HepG2 (cell line): ENCODE data around the gene ZNF839. TPM values are rescaled to one million over a fixed set of nuclear protein-coding genes. Genes with fewer than 3 reads are reported as not detected.

Source experiments
- ATAC-seq: fragments of 200-7000 bp; cut with Tn5 transposase; 3 replicates; pipeline ENCODE4 v1.9.1; 2020; ENCODE audit warnings: mild to moderate bottlenecking, moderate library complexity
- BruUV-seq: library from RNA; stranded (reverse); fragments of 400-500 nt; replicated peaks from 2 replicates; lab custom pipeline; 2021; lab: Mats Ljungman, UMichigan
- CTCF ChIA-PET: fragments of 300-600 bp; formaldehyde crosslinking; extraction: SDS; loops from one replicate; lab custom pipeline; 2021; ENCODE audit warnings: low total read pairs, inconsistent platforms, low intra/inter-chr PET ratio; lab: Yijun Ruan, JAX
- POLR2A ChIA-PET: fragments of 350-600 bp; sonication (Branson Sonifier 250); formaldehyde crosslinking; loops from one replicate; lab custom pipeline; 2020; ENCODE audit warnings: antibody characterized with exemption, inconsistent platforms; lab: Yijun Ruan, JAX
- DNase-seq: peaks from one replicate; pipeline ENCODE4 v3.0.0-alpha.2; 2015; ENCODE audit warnings: low spot score
- FAIRE-seq: peaks from 3 replicates; lab custom pipeline; 2011; peaks lifted over from hg19 to GRCh38; lab: Jason Lieb, UNC
- H2AFZ ChIP-seq: one replicate; pipeline ENCODE4 v1.6.1; 2011; ENCODE audit warnings: low read length, inconsistent platforms
- H3K27ac ChIP-seq: fragments of 300-600 bp; 3 replicates; pipeline ENCODE4 v1.8.0; 2011; ENCODE audit warnings: mixed run types, mild to moderate bottlenecking, mixed read lengths, low read length, inconsistent platforms; ENCODE audit not compliant: insufficient read depth; ENCODE audit errors: extremely low read length
- H3K27me3 ChIP-seq, 2 experiments: fragments of 200-600 bp in 1 of 2; 2 replicates in 1 of 2; 3 replicates in 1 of 2; pipeline versions ENCODE4 v1.6.0 to v1.8.0; 2011; ENCODE audit warnings: low read length in 2 of 2, mild to moderate bottlenecking in 2 of 2, moderate library complexity in 2 of 2, inconsistent platforms in 1 of 2; ENCODE audit not compliant: insufficient read depth in 2 of 2, control insufficient read depth in 1 of 2
- H3K36me3 ChIP-seq, 2 experiments: fragments of 200-600 bp in 1 of 2; replicated peaks in 1 of 2; 2 replicates in 1 of 2; 3 replicates in 1 of 2; pipeline versions ENCODE4 v1.5.1 to v1.8.0; 2011; ENCODE audit warnings: low read length in 2 of 2, inconsistent platforms in 1 of 2; ENCODE audit not compliant: insufficient read depth in 2 of 2, control insufficient read depth in 1 of 2
- H3K4me1 ChIP-seq: 2 replicates; pipeline ENCODE4 v1.5.1; 2012; ENCODE audit warnings: low read length, inconsistent platforms; ENCODE audit not compliant: insufficient read depth
- H3K4me2 ChIP-seq: 2 replicates; pipeline ENCODE4 v1.6.0; 2011; ENCODE audit warnings: low read depth, low read length, inconsistent platforms
- H3K4me3 ChIP-seq, 3 experiments: fragments of 200-600 bp in 1 of 3; sonication (generic), shearing (Covaris generic) in 1 of 3; replicated peaks in 1 of 3; 2 replicates each; pipeline ENCODE4 v1.5.1; 2011 to 2016; ENCODE audit warnings: low read length in 3 of 3, inconsistent platforms in 2 of 3, low read depth in 2 of 3, mild to moderate bottlenecking in 2 of 3, control low read depth in 1 of 3, mixed read lengths in 1 of 3; ENCODE audit not compliant: insufficient read depth in 1 of 3
- H3K79me2 ChIP-seq: one replicate; pipeline ENCODE4 v1.6.1; 2011; ENCODE audit warnings: low read length, inconsistent platforms; ENCODE audit not compliant: insufficient read depth
- H3K9ac ChIP-seq: 2 replicates; pipeline ENCODE4 v1.6.0; 2011; ENCODE audit warnings: mild to moderate bottlenecking, low read depth, low read length, inconsistent platforms; ENCODE audit not compliant: insufficient read depth
- H3K9me3 ChIP-seq: 2 replicates; pipeline ENCODE4 v1.5.1; 2012; ENCODE audit warnings: mild to moderate bottlenecking, low read length
- H4K20me1 ChIP-seq: 2 replicates; pipeline ENCODE4 v1.6.0; 2011; ENCODE audit warnings: inconsistent platforms, mild to moderate bottlenecking, low read length, moderate library complexity; ENCODE audit not compliant: insufficient read depth
- EEA1 ChIP-seq: sonication (generic); formaldehyde crosslinking; IDR thresholded peaks from 2 replicates; pipeline ENCODE4 v1.5.1; 2020; ENCODE audit warnings: mild to moderate bottlenecking, missing genetic modification reagents, borderline replicate concordance
- GPBP1L1 ChIP-seq: sonication (generic); formaldehyde crosslinking; IDR thresholded peaks from 2 replicates; pipeline ENCODE4 v1.5.0; 2020; ENCODE audit warnings: mild to moderate bottlenecking, missing genetic modification reagents
- MATR3 ChIP-seq: sonication (generic); formaldehyde crosslinking; IDR thresholded peaks from 2 replicates; pipeline ENCODE4 v1.4.0; 2020; ENCODE audit warnings: missing genetic modification reagents
- RCOR2 ChIP-seq: IDR thresholded peaks from 2 replicates; pipeline ENCODE4 v1.6.1; 2016; ENCODE audit warnings: missing biosample characterization, missing genetic modification reagents
- SRSF4 ChIP-seq: fragments of 200-400 bp; formaldehyde crosslinking; IDR thresholded peaks from one replicate; pipeline ENCODE4 v1.6.1; 2018; ENCODE audit warnings: mild to moderate bottlenecking, low read depth, low read length, moderate library complexity; ENCODE audit not compliant: poor library complexity, severe bottlenecking
- ZFP82 ChIP-seq: sonication (generic); formaldehyde crosslinking; IDR thresholded peaks from 2 replicates; pipeline ENCODE4 v1.5.1; 2020; ENCODE audit warnings: mild to moderate bottlenecking, missing genetic modification reagents, borderline replicate concordance
- ZNF331 ChIP-seq: sonication (generic); formaldehyde crosslinking; IDR thresholded peaks from 2 replicates; pipeline ENCODE4 v1.4.0; 2020; ENCODE audit warnings: missing genetic modification reagents
- ZNF484 ChIP-seq: sonication (generic); formaldehyde crosslinking; IDR thresholded peaks from 2 replicates; pipeline ENCODE4 v1.5.1; 2020; ENCODE audit warnings: mild to moderate bottlenecking, low read depth, missing genetic modification reagents, borderline replicate concordance
- WGBS: methylation state at CpG from one replicate; pipeline ENCODE4 v1.1.6; 2017; ENCODE audit warnings: low lambda C conversion rate; 5-methylcytosine and 5-hydroxymethylcytosine counted together
- in situ Hi-C: cut with HindIII; loops from 2 replicates; pipeline ENCODE4 v1.10.0; 2017; ENCODE audit warnings: low pct_unique_long_range_greater_than_20kb; ENCODE audit not compliant: extremely low pct_ligation_motif_present
- intact Hi-C: fragments of 100-400 bp; cut with micrococcal nuclease; formaldehyde crosslinking; loops from one replicate; pipeline ENCODE4 v1.10.0; 2022; ENCODE audit not compliant: unreplicated experiment
- polyA plus RNA-seq, 8 experiments: library from polyadenylated mRNA; depleted of rRNA in 3 of 8; stranded (reverse) in 7 of 8; unstranded in 1 of 8; fragments of >200 nt; fragmentation: Illumina TruSeq in 4 of 8; extraction: Trizol in 4 of 8; gene quantifications; 2 replicates each; pipeline versions ENCODE4 v1.2.1 to v1.2.3, GENCODE V29; 2011 to 2016; ENCODE audit warnings: low read depth in 4 of 8, missing spikeins in 1 of 8, mixed read lengths in 1 of 8; ENCODE audit not compliant: insufficient read depth in 1 of 8
- total RNA-seq, 5 experiments: library from RNA; depleted of rRNA; stranded (reverse); fragments of >200 nt; fragmentation: Illumina TruSeq; extraction: Trizol; gene quantifications; 2 replicates each; pipeline ENCODE4 v1.2.3, GENCODE V29; 2016; ENCODE audit warnings: low read depth in 1 of 5

The ZNF839 gene
- total and polyA plus RNA-seq, 2 of the 13 experiments (the other 11 are each of a cell fraction or from before 2014, with no cell fraction given): 11.1 to 12.8 TPM

GRCh38 chr14:102277874-102278630 is 41.5 kb upstream of the ZNF839 start:
- no peaks in the 10 kb centered on the region for H3K27me3 ChIP-seq
- WGBS: 88% methylated on average over 7 of the region's 7 CpGs
- no peak for ATAC-seq
- H3K27ac ChIP-seq: no peak overlapping the region
- peaks cover 14% of the 10 kb centered on the region for H3K4me1 ChIP-seq
- DNase-seq: no peak
- TF ChIP-seq RCOR2 (CRISPR knock-in tag) (no peak), MATR3 (CRISPR knock-in tag) (no peak), ZNF484 (no peak), ZNF331 (no peak)
- H3K9me3 ChIP-seq: no peaks in the 10 kb centered on the region
- no peak overlapping the region for H3K4me2 ChIP-seq
- no peaks in the 10 kb centered on the region; a peak in 1 of 5 replicates for H3K36me3 ChIP-seq
- H4K20me1 ChIP-seq: no peaks in the 10 kb centered on the region
- ChIA-PET CTCF (no interaction called here), POLR2A (no interaction called here)
- no peak for FAIRE-seq
- in situ Hi-C loops: no loop called here
- no peak overlapping the region for H3K4me3 ChIP-seq
- BruUV-seq: no TSS peak
- H3K79me2 ChIP-seq: no peaks in the 10 kb centered on the region
- intact Hi-C loops: no loop called here
- no peak overlapping the region for H3K9ac ChIP-seq
- no peak overlapping the region for H2AFZ ChIP-seq

- TF ChIP-seq GPBP1L1 (CRISPR knock-in tag) (no peak), EEA1 (CRISPR knock-in tag) (no peak), ZFP82 (CRISPR knock-in tag) (no peak), SRSF4 (no peak)
- Histone ChIP-seq H3K4me2 (no peak overlapping the region), H3K9ac (no peak overlapping the region), H3K4me1 (peaks cover 14% of the 10 kb centered on the region), H2AFZ (no peak overlapping the region), H4K20me1 (no peaks in the 10 kb centered on the region), H3K27ac (no peak overlapping the region), H3K27me3 (no peaks in the 10 kb centered on the region), H3K36me3 (no peaks in the 10 kb centered on the region; a peak in 1 of 5 replicates), H3K9me3 (no peaks in the 10 kb centered on the region), H3K4me3 (no peak overlapping the region), H3K79me2 (no peaks in the 10 kb centered on the region)
- no peak for DNase-seq
- 97% methylated on average over 6 of the region's 6 CpGs for WGBS
- intact Hi-C loops: no loop called here
- no TSS peak for BruUV-seq
- ChIA-PET CTCF (no interaction called here), POLR2A (no interaction called here)
- ATAC-seq: no peak
- no peak for FAIRE-seq
- in situ Hi-C loops: no loop called here
Observed at GRCh38 chr14:102278631-102278935, 41.0 kb upstream of the ZNF839 start.
